GM18873 (cell line): ENCODE data around the gene ECE2.
"Not testable (repeated sequence)": the region's sequence is repeated elsewhere in the genome, so short reads cannot be mapped to it uniquely, and the experiment has no call there.

Experiments used
- ATAC-seq: cut with Tn5 transposase; IDR thresholded peaks from one replicate; pipeline ENCODE4 v1.9.1; 2021; ENCODE audit warnings: mild to moderate bottlenecking, moderate library complexity, moderate number of reproducible peaks; ENCODE audit not compliant: unreplicated experiment, low FRiP score

Gene ECE2

GRCh38 chr3:184261854-184262763 lies 13.7 kb upstream of the ECE2 start:
- no peak for ATAC-seq

- ATAC-seq = no peak
These were observed 13.1 kb upstream of the ECE2 start for GRCh38 chr3:184262764-184263179.

DNA sequence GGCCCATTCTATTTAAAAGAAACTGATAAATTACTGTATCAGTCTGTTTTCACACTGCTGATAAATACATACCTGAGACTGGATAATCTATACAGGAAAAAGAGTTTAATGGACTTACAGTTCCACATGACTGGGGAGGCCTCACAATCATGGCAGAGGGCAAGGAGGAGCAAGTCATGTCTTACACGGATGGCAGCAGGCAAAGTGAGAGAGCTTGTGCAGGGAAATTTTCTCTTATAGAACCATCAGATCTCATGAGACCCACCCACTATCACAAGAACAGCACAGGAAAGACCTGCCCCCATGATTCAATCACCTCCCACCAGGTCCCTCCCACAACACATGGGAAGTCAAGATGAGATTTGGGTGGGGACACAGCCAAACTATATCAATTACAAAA lies 8.6 kb upstream of the ECE2 start:
- ATAC-seq = not testable (repeated sequence)

- no peak for ATAC-seq
These were observed 3.6 kb upstream of the ECE2 start for GRCh38 chr3:184272269-184272668.

GRCh38 chr3:184275381-184275701 lies 481 bp upstream of the ECE2 start:
- no peak for ATAC-seq

GRCh38 chr3:184277366-184277765 lies 1.5 kb downstream of the ECE2 start:
- no peak for ATAC-seq

GRCh38 chr3:184282941-184283340 lies 7.1 kb downstream of the ECE2 start:
- ATAC-seq = no peak

DNA sequence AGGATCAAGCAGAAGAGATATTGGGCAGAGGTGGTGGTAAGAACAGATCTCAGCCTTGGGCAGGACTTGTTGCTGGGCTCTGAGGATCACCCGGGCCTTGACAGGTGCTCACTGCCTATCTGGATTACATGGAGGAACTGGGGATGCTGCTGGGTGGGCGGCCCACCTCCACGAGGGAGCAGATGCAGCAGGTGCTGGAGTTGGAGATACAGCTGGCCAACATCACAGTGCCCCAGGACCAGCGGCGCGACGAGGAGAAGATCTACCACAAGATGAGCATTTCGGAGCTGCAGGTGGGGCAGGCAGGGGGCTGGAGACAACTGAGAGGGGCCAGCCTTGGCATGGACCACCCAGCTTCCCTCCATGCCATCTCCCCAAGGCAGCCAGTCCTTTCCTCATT lies 7.9 kb downstream of the ECE2 start:
- no peak for ATAC-seq

GRCh38 chr3:184284696-184285095 lies 8.9 kb downstream of the ECE2 start:
- ATAC-seq = no peak

GRCh38 chr3:184289426-184289938 lies 13.7 kb downstream of the ECE2 start:
- ATAC-seq = no peak

GRCh38 chr3:184290331-184290730 lies 14.5 kb downstream of the ECE2 start:
- no peak for ATAC-seq

- no peak for ATAC-seq
These were observed 15.4 kb downstream of the ECE2 start for GRCh38 chr3:184291044-184291737.

- no peak for ATAC-seq
These were observed 16.1 kb downstream of the ECE2 start for GRCh38 chr3:184291738-184292445.

DNA sequence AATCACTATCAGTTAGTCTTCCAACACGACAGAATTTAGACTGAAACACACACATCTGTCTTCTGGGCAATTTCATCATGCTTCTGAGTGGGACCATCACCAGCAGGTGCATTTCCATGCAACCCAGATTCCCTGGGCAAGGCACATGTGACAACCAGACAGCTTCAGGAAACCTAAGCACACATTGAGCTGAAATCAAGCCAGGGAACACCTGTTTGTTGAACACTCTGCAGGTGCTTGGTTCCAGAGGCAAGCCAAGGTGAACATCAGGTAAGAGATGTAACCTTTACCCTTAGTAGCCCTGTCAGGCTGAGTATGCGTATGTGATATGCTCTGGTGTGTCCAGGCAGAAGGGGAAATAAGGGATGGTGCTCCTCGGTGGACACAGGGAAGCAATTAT lies 19.9 kb downstream of the ECE2 start:
- ATAC-seq = no peak

GRCh38 chr3:184296616-184297015 lies 20.8 kb downstream of the ECE2 start:
- ATAC-seq = no peak

DNA sequence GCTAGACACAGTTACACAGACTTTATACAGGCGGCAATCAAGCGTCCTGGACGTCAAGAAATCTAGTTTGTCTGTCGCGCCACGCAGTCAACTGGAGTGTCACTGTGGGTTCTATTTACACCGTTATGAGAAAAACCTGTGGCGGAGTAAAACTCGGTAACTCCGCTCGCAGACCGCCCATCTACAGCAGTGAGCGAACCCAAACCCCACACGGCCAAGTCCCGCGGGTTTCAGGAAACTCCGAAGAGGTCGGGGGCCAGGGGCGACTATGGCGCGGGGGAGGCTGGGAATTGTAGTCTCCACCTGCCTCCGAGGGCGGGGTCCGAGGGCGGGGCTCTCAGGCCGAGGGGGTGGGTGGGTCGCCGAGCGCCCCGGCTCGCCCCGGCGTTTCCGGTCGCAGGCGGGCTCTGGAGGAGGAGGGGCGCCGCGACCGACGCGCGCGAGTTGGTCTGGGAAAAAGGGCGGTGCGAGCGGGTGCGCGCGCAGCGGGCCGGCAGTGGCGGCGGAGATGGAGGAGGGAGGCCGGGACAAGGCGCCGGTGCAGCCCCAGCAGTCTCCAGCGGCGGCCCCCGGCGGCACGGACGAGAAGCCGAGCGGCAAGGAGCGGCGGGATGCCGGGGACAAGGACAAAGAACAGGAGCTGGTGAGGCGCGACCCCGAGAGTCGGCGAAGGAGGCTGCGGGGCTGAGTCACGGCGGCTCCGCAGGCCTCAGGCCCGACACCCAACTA lies 23.1 kb downstream of the ECE2 start, which contains the start of gene PSMD2:
TSS of gene PSMD2 (plus strand) at position 483 of the 729 bp plus-strand sequence. CDS start at position 509, 26 bp downstream.
- peak; percentile 81 for ATAC-seq

DNA sequence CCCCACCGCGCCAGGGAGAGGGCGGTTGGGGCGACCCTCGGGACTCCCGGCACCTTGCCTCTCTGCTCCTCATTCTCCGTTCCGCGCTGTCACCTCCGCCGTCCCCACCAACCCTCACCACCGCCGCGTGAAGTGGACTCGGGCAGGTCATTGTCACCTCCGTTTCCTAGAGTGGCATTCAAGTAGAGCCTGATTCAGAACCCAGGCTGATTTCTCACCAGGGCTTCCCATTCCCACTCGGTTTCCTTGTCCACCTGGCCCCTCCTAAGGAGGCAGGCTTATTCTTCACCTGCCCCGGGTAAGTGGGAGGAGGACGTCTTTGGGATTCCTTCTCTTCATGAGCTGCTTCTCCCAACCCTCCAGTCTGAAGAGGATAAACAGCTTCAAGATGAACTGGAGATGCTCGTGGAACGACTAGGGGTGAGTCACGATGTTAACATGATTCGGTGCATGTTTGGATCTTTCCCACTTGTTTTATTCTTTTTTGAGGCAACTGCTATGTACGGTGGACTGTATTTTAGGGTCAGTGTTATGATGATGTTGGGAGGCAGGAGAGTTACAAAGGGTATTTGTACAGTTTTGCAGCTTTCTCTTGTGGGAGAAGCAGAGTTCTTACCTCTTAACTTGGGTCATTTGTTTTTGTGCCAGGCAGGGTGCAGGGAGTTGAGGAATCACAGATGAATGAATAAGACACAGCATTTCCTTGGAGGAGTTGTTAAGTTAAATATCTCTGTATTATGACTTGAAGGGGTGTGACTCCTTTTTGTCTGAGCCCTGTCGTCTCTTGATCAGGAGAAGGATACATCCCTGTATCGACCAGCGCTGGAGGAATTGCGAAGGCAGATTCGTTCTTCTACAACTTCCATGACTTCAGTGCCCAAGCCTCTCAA lies 23.9 kb downstream of the ECE2 start:
- ATAC-seq = peak; percentile 13

DNA sequence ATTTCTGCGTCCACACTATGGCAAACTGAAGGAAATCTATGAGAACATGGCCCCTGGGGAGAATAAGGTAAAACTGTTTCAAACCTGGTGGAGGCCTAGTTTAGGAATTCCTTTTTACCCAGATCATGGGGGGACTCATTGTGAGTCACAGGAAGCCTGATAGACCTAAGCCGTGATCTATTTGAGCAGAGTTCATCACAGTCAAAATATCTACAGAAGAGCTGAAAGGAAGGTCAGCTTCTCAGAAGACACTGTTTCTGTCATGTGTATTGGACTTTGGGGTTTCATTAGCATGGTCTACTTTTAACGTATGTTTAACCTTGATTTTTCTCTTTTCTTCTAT lies 24.5 kb downstream of the ECE2 start:
- no peak for ATAC-seq

- ATAC-seq = no peak
These were observed 29.8 kb downstream of the ECE2 start for GRCh38 chr3:184305577-184305976.
